HG03095 (cell line): ENCODE measurements around the gene SUPT3H.
A peak's percentile ranks its signal among the peaks of the same experiment; 100 is the strongest.

Experiments
- ATAC-seq: cut with Tn5 transposase; IDR thresholded peaks from one replicate; pipeline ENCODE4 v1.9.1; 2021; ENCODE audit warnings: moderate library complexity; ENCODE audit not compliant: unreplicated experiment

SUPT3H gene

GRCh38 chr6:45377554-45378333, at the start of gene SUPT3H:
Gene SUPT3H (minus strand): TSS chr6:45377934.
- peak; percentile 92 for ATAC-seq

DNA sequence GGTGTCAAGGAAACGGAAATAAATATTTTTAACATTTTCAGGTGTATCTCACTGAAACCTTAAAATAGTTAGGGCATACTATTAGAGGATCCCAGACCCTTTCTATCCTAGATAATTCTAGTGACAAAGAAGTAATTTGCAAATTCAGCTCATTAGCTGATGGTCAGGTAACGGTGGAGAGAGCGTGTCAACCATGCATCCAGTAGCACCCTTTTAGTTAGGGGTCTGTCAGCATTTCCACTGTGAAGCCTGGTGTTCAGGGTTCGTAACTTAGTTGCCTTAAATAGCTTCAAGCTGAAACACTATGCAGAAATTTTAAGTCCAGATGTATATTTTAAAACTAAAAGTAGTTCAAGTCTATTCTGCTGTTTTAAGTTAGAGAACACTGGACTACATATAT, 48.5 kb upstream of the SUPT3H start:
- no peak for ATAC-seq

GRCh38 chr6:45424451-45424861, 46.7 kb upstream of the SUPT3H start:
- no peak for ATAC-seq

- no peak for ATAC-seq
Measured at GRCh38 chr6:45423824-45424450, 46.2 kb upstream of the SUPT3H start.

- no peak for ATAC-seq
Measured at GRCh38 chr6:45423111-45423823, 45.5 kb upstream of the SUPT3H start.

- ATAC-seq = no peak
Measured at GRCh38 chr6:45422503-45423110, 44.9 kb upstream of the SUPT3H start.

GRCh38 chr6:45421709-45422502, 44.2 kb upstream of the SUPT3H start:
- ATAC-seq = no peak

DNA sequence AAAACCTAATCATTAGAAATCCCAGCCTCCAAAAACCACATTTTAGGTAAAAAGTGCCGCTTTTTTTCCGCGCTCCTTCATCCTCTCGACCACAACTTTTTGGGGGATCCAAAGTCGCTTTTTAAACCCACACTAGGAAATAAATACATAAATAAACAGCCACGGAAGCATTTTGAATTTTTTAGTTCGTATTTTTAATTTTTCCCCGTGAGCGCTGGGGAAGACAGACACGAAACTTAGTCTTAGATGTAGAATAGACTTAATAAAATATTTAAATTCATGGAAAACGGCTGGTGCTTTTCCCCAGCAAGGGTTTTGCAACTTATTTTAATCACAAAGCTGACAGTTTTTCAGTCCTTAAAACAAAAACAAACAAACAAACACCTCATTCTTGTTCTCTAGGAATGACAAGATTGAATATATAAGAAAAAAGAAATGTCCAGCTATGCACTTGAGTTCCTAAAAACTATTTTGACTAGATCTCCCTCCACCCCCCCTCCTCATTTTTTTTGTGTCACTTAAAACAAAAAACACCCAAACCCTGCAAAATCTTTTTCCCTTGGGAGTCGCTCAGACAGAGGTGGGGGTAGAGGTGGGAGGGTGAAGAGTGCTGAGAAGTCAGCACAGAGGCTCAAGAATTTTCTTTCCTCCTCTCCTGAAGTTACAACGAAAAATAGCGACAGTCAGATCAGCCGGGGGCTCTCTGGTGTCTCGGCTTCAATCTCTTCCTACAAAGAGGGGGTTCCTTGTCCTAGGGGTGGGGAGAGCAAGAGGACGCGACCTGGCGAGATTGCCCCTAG, 43.4 kb upstream of the SUPT3H start:
- ATAC-seq = no peak

- ATAC-seq = no peak
Measured at GRCh38 chr6:45420083-45420908, 42.6 kb upstream of the SUPT3H start.

DNA sequence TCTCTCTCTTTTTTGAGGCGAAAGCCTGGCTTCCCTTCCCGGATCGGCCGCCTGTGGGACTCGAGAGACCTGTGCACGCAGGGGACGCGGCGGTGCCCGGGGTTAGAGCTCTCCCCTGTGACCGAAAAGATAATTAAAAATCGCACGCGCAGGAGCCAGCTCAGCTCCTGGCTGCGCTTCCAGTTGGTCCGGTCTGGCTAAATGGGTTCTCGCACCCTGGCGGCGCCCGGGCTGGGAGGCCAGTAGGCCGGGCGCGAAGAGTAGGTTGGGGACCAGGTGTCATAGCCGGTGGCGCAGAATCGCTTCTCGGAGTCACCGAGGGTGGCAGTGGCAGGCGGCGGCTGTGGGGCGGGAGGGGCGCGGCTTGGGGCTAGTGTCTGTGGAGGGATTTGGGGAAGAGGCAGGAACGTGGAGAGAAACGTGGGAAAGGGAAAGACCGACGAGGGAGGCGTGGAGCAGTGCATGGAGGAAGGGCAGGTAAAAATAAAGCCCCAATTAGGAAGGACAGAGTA, 41.9 kb upstream of the SUPT3H start:
- no peak for ATAC-seq

- no peak for ATAC-seq
Measured at GRCh38 chr6:45417436-45417835, 39.7 kb upstream of the SUPT3H start.

DNA sequence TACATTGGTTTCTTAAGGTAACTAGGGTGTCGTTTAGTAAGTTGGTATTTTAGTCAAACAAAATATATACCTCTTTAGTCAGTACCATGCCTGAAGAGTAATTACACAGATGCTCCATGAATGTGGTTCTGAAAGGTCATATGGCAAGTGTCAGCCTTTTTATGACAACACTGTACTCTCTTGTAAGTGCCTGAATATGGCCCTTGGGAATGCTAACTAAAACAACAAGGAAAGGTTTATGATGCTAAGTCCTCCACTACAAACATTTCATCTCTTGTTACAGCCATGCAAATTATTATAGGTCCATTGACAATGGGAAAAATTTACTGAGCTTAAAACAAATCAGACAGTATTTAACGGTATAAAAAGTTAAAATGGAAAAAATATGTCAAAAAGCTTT, 39.0 kb upstream of the SUPT3H start:
- no peak for ATAC-seq

DNA sequence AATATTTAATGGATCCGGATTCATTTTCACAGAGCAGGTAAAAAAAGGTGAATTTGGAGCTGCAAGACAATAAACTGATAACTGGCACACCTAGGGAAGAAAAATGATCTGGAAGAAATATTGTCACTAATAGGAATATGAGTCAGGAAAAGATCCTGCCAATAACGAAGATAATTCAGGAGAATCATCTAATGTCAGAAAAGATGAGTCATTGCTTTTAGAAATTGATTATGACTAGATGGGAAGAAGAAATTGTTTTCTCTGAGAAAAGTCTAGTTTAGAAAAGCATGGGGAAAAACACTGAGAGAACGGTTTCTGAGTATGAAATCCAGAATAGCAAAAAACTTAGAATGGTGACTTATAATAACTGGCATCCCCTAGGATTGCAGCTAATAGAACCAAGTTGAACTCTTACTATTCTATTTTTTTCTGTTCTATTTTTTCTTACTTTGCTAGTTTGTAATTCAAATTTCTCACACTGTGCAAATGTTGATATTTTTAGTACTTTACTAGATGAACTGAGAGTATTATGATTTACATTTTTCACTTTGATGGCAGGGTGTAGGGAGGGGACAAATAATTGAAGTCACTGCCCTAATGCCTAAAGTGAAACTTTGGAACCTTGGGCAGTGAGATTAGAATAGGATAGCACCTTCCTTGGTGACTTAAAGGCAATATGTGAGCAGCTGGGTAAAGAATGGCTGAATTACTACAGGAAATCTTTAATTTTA, 38.2 kb upstream of the SUPT3H start:
- ATAC-seq = no peak

DNA sequence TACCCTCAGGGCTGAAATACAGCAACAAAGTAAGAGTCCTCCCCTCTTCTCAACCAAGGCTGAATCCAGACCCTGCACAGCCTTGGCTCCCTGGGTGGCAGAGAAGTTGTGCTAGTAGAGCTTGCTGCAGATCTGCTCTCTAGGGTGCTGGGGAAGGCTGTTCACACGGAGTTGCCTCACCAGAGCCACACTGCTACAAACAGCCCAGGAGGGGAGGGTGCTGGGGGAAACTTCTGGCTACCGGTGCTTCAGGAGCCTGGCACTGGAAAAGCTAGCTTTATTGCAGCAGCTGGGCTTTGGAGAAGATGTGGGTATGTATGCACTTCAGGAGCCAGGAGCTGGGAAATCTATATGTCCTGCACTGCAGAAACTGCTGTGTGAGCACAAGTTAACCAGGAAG, 37.6 kb upstream of the SUPT3H start:
- no peak for ATAC-seq

GRCh38 chr6:45411959-45412358, 34.2 kb upstream of the SUPT3H start:
- ATAC-seq = no peak

DNA sequence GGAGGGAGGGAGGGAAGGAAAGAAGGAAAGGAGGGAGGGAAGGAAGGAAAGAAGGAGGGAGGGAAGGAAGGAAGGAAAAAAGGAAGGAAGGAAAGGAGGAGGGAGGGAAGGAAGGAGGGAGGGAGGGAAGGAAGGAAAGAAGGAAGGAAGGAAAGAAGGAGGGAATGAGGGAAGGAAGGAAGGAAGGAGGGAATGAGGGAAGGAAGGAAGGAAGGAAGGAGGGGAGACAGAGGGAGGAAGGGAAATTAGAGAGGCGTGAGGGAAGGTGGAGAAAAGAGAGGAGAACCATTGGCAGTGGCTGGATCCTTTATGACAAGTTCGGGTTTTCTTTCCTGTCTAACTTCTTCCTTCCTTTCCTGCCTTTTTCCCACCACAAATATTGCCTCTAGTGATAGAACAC, 22.3 kb upstream of the SUPT3H start:
- ATAC-seq = no peak

DNA sequence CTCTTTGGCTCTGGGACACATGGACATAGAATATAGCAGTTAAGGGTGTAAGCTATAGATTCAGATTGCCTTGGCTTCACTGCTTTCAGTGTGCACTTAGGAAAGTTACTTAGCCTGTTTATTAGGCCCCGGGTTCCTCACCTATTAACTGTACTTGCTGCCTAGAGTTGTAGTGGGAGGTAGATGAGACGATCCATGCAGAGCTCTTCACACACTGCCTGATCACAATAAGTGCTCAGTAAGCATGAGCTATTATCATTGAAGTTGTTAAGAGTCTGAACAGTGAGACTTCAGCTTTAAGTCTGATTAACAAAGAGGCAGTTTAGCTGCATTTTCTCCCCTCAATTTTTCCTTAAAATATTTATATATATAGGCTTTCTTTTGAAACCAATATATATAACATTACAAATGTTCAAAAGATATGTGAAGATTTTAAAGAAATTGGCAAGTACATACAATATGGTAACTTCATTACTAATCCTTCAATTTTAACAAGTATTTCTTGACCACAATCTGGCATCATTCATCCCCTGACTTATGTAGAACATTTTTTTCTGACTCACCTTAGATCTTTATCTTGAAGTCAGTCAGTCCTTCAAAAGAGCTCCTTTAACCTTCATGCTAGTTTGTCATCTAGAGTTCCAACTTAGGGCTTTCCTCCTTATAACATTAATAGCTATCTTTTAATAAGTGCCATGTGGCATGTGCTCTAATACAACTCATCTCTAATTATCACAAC, 20.5 kb upstream of the SUPT3H start:
- ATAC-seq = no peak
